Liver (tissue), 9 donors: ENCODE measurements around the gene LRRC9. TPM values are rescaled to one million over a fixed set of nuclear protein-coding genes. Genes with fewer than 3 reads are reported as not detected.

Experiments used
- DNase-seq: peaks from one replicate; pipeline ENCODE4 v3.0.0-alpha.2; 2017; ENCODE audit warnings: low spot score
- H3K27ac ChIP-seq, 2 donors: one replicate each; pipeline ENCODE4 v1.7.0; 2013; ENCODE audit warnings: inconsistent platforms in 2 of 2, low read length in 2 of 2, control low read depth in 1 of 2, low read depth in 1 of 2, mild to moderate bottlenecking in 1 of 2
- H3K27me3 ChIP-seq, 4 donors: one replicate each; pipeline versions ENCODE4 v1.6.1 to v1.7.0; 2013; ENCODE audit warnings: low read length in 3 of 4, inconsistent platforms in 1 of 4, mild to moderate bottlenecking in 1 of 4, moderate library complexity in 1 of 4; ENCODE audit not compliant: control insufficient read depth in 4 of 4, insufficient read depth in 4 of 4
- H3K36me3 ChIP-seq, 4 donors: one replicate each; pipeline versions ENCODE4 v1.6.1 to v1.7.0; 2013; ENCODE audit warnings: low read length in 3 of 4, mild to moderate bottlenecking in 3 of 4, low read depth in 1 of 4, moderate library complexity in 1 of 4; ENCODE audit not compliant: control insufficient read depth in 4 of 4, insufficient read depth in 3 of 4
- H3K4me1 ChIP-seq, 4 donors: one replicate each; pipeline versions ENCODE4 v1.6.1 to v1.7.0; 2013; ENCODE audit warnings: low read length in 3 of 4, mild to moderate bottlenecking in 3 of 4, moderate library complexity in 1 of 4; ENCODE audit not compliant: control insufficient read depth in 4 of 4, insufficient read depth in 4 of 4
- H3K4me3 ChIP-seq, 3 donors: one replicate each; pipeline versions ENCODE4 v1.6.1 to v1.7.0; 2013; ENCODE audit warnings: low read length in 3 of 3, control low read depth in 1 of 3, low read depth in 1 of 3, mild to moderate bottlenecking in 1 of 3
- H3K9ac ChIP-seq, 2 donors: one replicate each; pipeline ENCODE4 v1.7.0; 2013; ENCODE audit warnings: low read length in 2 of 2, mild to moderate bottlenecking in 2 of 2, moderate library complexity in 2 of 2, control low read depth in 1 of 2, low read depth in 1 of 2
- H3K9me3 ChIP-seq, 4 donors: one replicate each; pipeline versions ENCODE4 v1.6.1 to v1.7.0; 2013; ENCODE audit warnings: low read length in 3 of 4; ENCODE audit not compliant: control insufficient read depth in 4 of 4
- CTCF ChIP-seq: fragments of 150-350 bp; IDR thresholded peaks from 2 replicates; pipeline ENCODE4 v1.5.1; 2017; ENCODE audit warnings: improper control_type of control experiment, low read depth, low read length; ENCODE audit not compliant: missing input control
- EGR1 ChIP-seq, 2 donors: IDR thresholded peaks; 2 replicates each; pipeline ENCODE4 v1.6.1; 2016 to 2018; ENCODE audit warnings: antibody characterized with exemption in 2 of 2, low read depth in 2 of 2
- FOXA2 ChIP-seq: IDR thresholded peaks from 2 replicates; pipeline ENCODE4 v1.6.1; 2016; ENCODE audit warnings: antibody characterized with exemption
- GABPA ChIP-seq, 2 donors: IDR thresholded peaks in 1 of 2; conservative IDR thresholded peaks in 1 of 2; 2 replicates each; pipeline ENCODE4 v1.6.1; 2016; ENCODE audit warnings: antibody characterized with exemption in 2 of 2, mild to moderate bottlenecking in 1 of 2, moderate library complexity in 1 of 2
- HNF4A ChIP-seq, 2 donors: conservative IDR thresholded peaks; 2 replicates each; pipeline ENCODE4 v1.6.1; 2016; ENCODE audit warnings: antibody characterized with exemption in 2 of 2, mild to moderate bottlenecking in 2 of 2
- HNF4G ChIP-seq: IDR thresholded peaks from 2 replicates; pipeline ENCODE4 v1.6.1; 2016; ENCODE audit warnings: antibody characterized with exemption
- JUND ChIP-seq, 2 donors: IDR thresholded peaks; 2 replicates each; pipeline ENCODE4 v1.6.1; 2016; ENCODE audit warnings: antibody characterized with exemption in 2 of 2
- NR2F2 ChIP-seq: IDR thresholded peaks from 2 replicates; pipeline ENCODE4 v1.6.1; 2016; ENCODE audit warnings: antibody characterized with exemption
- RAD21 ChIP-seq, 2 donors: IDR thresholded peaks; 2 replicates each; pipeline ENCODE4 v1.6.1; 2016; ENCODE audit warnings: antibody characterized with exemption in 2 of 2, mild to moderate bottlenecking in 2 of 2
- REST ChIP-seq: IDR thresholded peaks from 2 replicates; pipeline ENCODE4 v1.6.1; 2016; ENCODE audit warnings: antibody characterized with exemption, mild to moderate bottlenecking
- RXRA ChIP-seq, 2 donors: IDR thresholded peaks; 2 replicates each; pipeline ENCODE4 v1.6.1; 2017 to 2018; ENCODE audit warnings: antibody characterized with exemption in 2 of 2, mild to moderate bottlenecking in 1 of 2
- TAF1 ChIP-seq: conservative IDR thresholded peaks from 2 replicates; pipeline ENCODE4 v1.6.1; 2016; ENCODE audit warnings: antibody characterized with exemption, mild to moderate bottlenecking
- YY1 ChIP-seq: IDR thresholded peaks from 2 replicates; pipeline ENCODE4 v1.6.1; 2016; ENCODE audit warnings: antibody characterized with exemption, mild to moderate bottlenecking
- whole genome bisulfite sequencing: extraction: QIAGEN DNeasy Blood & Tissue Kit; methylation state at CpG from one replicate; pipeline ENCODE4 v1.1.7; 2013; 5-methylcytosine and 5-hydroxymethylcytosine counted together
- polyA plus RNA-seq, 2 donors: library from polyadenylated mRNA; stranded (reverse) in 1 of 2; unstranded in 1 of 2; fragments of 200-250 nt in 1 of 2; fragments of >200 nt in 1 of 2; fragmentation: Nextera tagmentation in 1 of 2; extraction: Ambion mirVana in 1 of 2; gene quantifications; one replicate each; pipeline versions ENCODE4 v1.2.1 to v1.2.3, GENCODE V29; 2013 to 2015
- total RNA-seq, 2 donors: library from RNA; depleted of rRNA; stranded (reverse); fragments of >200 nt; gene quantifications; one replicate each; pipeline ENCODE4 v1.2.3, GENCODE V29; 2014
- TF ChIP-seq, protein P1 (sequence below): IDR thresholded peaks from 2 replicates; pipeline ENCODE4 v1.6.1; 2016; ENCODE audit warnings: antibody characterized with exemption
- donor health status: healthy.
- donor health status: healthy.
- donor health status: healthy.
- donor health status: healthy.
- donor health status: healthy.

LRRC9 gene
- total and polyA plus RNA-seq, 4 donors = 0.14 to 0.32 TPM; not detected in 2

DNA sequence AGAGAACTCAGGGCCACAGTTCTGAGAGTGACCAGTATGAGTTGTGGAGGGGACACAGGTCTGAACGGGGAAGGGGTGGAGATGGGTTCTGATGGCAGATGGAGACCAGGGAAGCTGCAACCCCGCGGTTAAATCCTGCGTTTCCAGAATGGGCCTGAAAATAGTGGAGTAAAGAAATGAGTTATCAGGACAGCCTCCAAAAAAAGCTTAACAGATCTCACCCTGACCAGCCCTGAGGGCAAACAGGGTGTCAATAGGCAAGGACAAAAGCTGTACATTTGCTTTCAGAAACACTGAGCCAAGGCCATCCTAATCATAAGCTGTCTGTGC, 48.8 kb upstream of the LRRC9 start:
- Histone ChIP-seq H3K27me3 (peaks cover 0 to 9% (median 5%) of the 10 kb centered on the region in 4 donors), H3K27ac (no peak overlapping the region), H3K9ac (no peak overlapping the region), H3K4me1 (peaks cover 3 to 18% (median 10%) of the 10 kb centered on the region in 4 donors), H3K36me3 (no peaks in the 10 kb centered on the region), H3K4me3 (peak overlapping the region in 2 of 3 donors; percentile 60 to 68), H3K9me3 (no peaks in the 10 kb centered on the region)
- no peak for DNase-seq
- 8% methylated on average over 4 of the region's 4 CpGs for WGBS
- TF ChIP-seq NR2F2 (no peak), JUND (IDR thresholded peaks at IDR 0.05) (no peak), CTCF (no peak), RXRA (IDR thresholded peaks at IDR 0.05) (no peak), FOXA2 (no peak), TAF1 (no peak), GABPA (IDR thresholded peaks at IDR 0.05 in 1 of 2, conservative IDR thresholded peaks at IDR 0.05 in 1 of 2) (no peak), HNF4G (no peak), YY1 (no peak), REST (no peak), HNF4A (conservative IDR thresholded peaks at IDR 0.05) (no peak), RAD21 (IDR thresholded peaks at IDR 0.05) (no peak), EGR1 (IDR thresholded peaks at IDR 0.05; ENCODE audit: low read depth in 2 of 2) (no peak)
- TF ChIP-seq, protein P1, sequence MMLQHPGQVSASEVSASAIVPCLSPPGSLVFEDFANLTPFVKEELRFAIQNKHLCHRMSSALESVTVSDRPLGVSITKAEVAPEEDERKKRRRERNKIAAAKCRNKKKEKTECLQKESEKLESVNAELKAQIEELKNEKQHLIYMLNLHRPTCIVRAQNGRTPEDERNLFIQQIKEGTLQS = no peak

DNA sequence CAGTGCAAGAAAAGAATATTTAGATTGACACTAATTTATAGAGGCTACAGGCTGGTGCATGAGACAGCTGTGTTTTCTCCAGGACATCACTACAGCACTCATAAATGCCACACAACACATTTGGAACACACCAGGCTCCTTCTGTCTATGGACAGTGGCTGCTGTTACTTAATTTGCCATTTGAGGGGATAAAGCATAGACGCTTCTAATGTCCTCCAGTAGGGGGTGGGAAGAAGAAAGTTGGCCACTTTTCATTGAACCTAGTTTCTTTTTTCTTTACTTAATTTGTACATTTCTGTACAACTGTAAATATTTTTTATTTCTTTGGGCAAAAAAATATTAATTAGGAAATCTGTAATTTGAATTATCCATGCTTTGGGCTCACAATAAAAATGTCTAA, 37.0 kb upstream of the LRRC9 start:
- H3K27ac ChIP-seq = no peak overlapping the region
- H3K4me3 ChIP-seq = no peak overlapping the region
- H3K27me3 ChIP-seq = no peaks in the 10 kb centered on the region
- TF ChIP-seq FOXA2 = no peak
- TF ChIP-seq CTCF = peak; percentile 2
- TF ChIP-seq HNF4G = no peak
- TF ChIP-seq GABPA (IDR thresholded peaks at IDR 0.05 in 1 of 2, conservative IDR thresholded peaks at IDR 0.05 in 1 of 2) = no peak
- TF ChIP-seq EGR1 (IDR thresholded peaks at IDR 0.05; ENCODE audit: low read depth in 2 of 2) = no peak
- 63% methylated on average over 1 of the region's 1 CpG for WGBS
- no peak for DNase-seq
- peaks cover 0 to 11% (median 9%) of the 10 kb centered on the region in 4 donors for H3K9me3 ChIP-seq
- H3K9ac ChIP-seq = no peak overlapping the region
- peaks cover 0 to 2% (median 0%) of the 10 kb centered on the region in 4 donors for H3K36me3 ChIP-seq
- H3K4me1 ChIP-seq = no peaks in the 10 kb centered on the region
